Heart right ventricle (tissue), 16 donors: Measurements from ENCODE around the gene LRRC70. TPM values are rescaled to one million over a fixed set of nuclear protein-coding genes. Genes with fewer than 3 reads are reported as not detected.

ENCODE experiments used
- ATAC-seq, 8 donors: fragments of 200-7000 bp; cut with Tn5 transposase; one replicate each; pipeline ENCODE4 v1.9.1; 2020; ENCODE audit warnings: mild to moderate bottlenecking in 8 of 8, moderate library complexity in 8 of 8, moderate number of reproducible peaks in 1 of 8
- DNase-seq, 2 donors: peaks; one replicate each; pipeline ENCODE4 v3.0.0-alpha.2; 2020
- H3K27ac ChIP-seq, 10 donors: fragments of 200-600 bp; sonication (generic) in 2 of 10; one replicate each; pipeline versions ENCODE4 v1.5.0 to v1.8.0; 2020 to 2022; ENCODE audit warnings: mild to moderate bottlenecking in 3 of 10
- H3K27me3 ChIP-seq, 7 donors: fragments of 200-600 bp; one replicate each; pipeline ENCODE4 v1.8.0; 2021 to 2022; ENCODE audit warnings: mild to moderate bottlenecking in 2 of 7
- H3K36me3 ChIP-seq, 9 donors: fragments of 200-600 bp; sonication (generic) in 1 of 9; one replicate each; pipeline versions ENCODE4 v1.5.0 to v1.8.0; 2020 to 2022; ENCODE audit warnings: mild to moderate bottlenecking in 2 of 9
- H3K4me1 ChIP-seq, 9 donors: fragments of 200-600 bp; sonication (generic) in 1 of 9; one replicate each; pipeline versions ENCODE4 v1.5.0 to v1.8.0; 2020 to 2022; ENCODE audit warnings: mild to moderate bottlenecking in 4 of 9
- H3K4me3 ChIP-seq, 10 donors: fragments of 200-600 bp; sonication (generic) in 2 of 10; one replicate each; pipeline versions ENCODE4 v1.5.0 to v1.8.0; 2020 to 2022; ENCODE audit warnings: mild to moderate bottlenecking in 7 of 10, moderate library complexity in 2 of 10
- H3K9me3 ChIP-seq, 11 donors: fragments of 200-600 bp in 10 of 11; sonication (generic) in 2 of 11; one replicate each; pipeline versions ENCODE4 v1.5.0 to v1.8.0; 2013 to 2022; ENCODE audit warnings: mild to moderate bottlenecking in 2 of 11, control low read depth in 1 of 11, moderate library complexity in 1 of 11
- WGBS, 2 donors: extraction: QIAGEN DNeasy Blood & Tissue Kit; methylation state at CpG; one replicate each; pipeline ENCODE4 v1.1.7; 2013; ENCODE audit warnings: inconsistent platforms in 1 of 2; 5-methylcytosine and 5-hydroxymethylcytosine counted together
- intact Hi-C, 10 donors: fragments of 100-400 bp; cut with DNase I; formaldehyde crosslinking; loops; one replicate each; pipeline versions ENCODE4 v1.11.1 to v1.14.2; 2022
- polyA plus RNA-seq, 2 donors: library from polyadenylated mRNA; stranded (reverse); fragments of 200-250 nt; gene quantifications; one replicate each; pipeline ENCODE4 v1.2.3, GENCODE V29; 2013
- total RNA-seq, 10 donors: library from RNA; stranded (reverse); fragmentation: NEBNext Ultra II Directional in 3 of 10; extraction: Animal tissue kit (Norgen Biotek cat#: 25700) in 3 of 10; gene quantifications; one replicate each; pipeline versions ENCODE4 v1.2.1 to v1.2.4, GENCODE V29; 2021 to 2023
- TF ChIP-seq, protein P1 (sequence below), 9 donors: fragments of 200-600 bp; sonication (generic) in 2 of 9; IDR thresholded peaks; one replicate each; pipeline versions ENCODE4 v1.5.0 to v1.8.0; 2021 to 2022; ENCODE audit warnings: antibody characterized with exemption in 9 of 9, mild to moderate bottlenecking in 5 of 9, moderate library complexity in 1 of 9
- donor health status: Arrhythmogenic right ventricular cardiomyopathy.
- donor health status: ischemic (EF 13 %, LVEDD 7.1; RV severe dilation, severe dysfunction).
- donor health status: healthy with polysubstance abuse.
- donor health status: DM: no; HTN: yes; CAD: no.
- donor health status: DM: no; HTN: no; CAD: no.
- donor health status: ischemic (EF 25% LVEDD 6.9; RV normal size, moderate dysfunction).
- donor health status: ischemic (EF 25% LVEDD 5.7; RV mildly dilated, moderate dysfunction).
- donor health status: healthy.
- donor health status: DM: yes; HTN: yes; CAD: no.
- donor health status: Ischemic cardiomyopathy.
- donor health status: ischemic (EF 35%, LVEDD 5.7; RV mildly dilated, moderate dysfunction).
- donor health status: nonischemic (EF 11% LVEDD 7.7; RV severe dilation, severe dysfunction).
- donor health status: DM: yes; HTN: yes; CAD: no.
- donor health status: PGD.
- donor health status: ischemic (EF 29% LVEDD 5.4; RV normal size, mild dysfunction).
- donor health status: nonischemic (EF 23%, LVEDD 6.1; RV moderate dilation, normal function).

LRRC70 gene
- total and polyA plus RNA-seq, 12 donors, result 0.42 to 4.8 (median 1.7) TPM

DNA sequence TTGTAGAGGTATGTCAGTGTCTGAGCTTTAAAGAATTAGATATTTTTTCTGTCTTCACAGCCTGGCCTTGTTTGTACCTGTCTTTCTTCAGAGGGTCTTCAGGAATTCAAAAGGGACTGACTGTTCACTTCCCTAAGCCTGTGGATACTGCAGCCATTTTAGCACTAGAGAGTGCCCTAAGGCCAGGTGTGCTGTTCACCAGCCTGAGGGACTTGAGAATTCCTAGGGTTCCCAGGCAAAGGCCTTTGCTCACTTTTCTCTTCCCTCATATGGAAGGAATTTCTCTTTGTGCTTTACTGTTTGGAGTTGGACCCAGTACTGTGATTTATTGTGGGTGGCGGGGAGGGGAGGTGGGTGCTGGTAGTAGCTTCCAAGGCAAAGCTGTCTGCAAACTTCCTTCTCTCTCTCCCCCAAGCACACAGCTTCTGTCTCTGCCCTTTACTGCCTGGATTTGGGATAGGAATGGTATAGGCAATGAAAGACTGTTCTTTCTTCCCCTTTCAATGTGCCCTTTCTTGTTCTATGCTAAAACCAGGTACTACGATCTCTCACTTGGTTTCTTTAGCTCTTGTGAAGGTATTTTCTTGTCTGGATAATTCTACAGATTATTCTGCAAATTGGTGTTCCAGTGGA, 9.7 kb upstream of the LRRC70 start:
- Histone ChIP-seq H3K9me3 (peaks cover 0 to 32% (median 12%) of the 10 kb centered on the region in 11 donors), H3K4me1 (peaks cover 0 to 7% (median 0%) of the 10 kb centered on the region in 9 donors), H3K27me3 (no peaks in the 10 kb centered on the region), H3K36me3 (peaks cover 0 to 35% (median 6%) of the 10 kb centered on the region in 9 donors), H3K27ac (no peak overlapping the region), H3K4me3 (no peak overlapping the region)
- intact Hi-C loops, result no loop called here
- DNase-seq (no peak), ATAC-seq (no peak)
- 94 to 100% methylated on average over 2 of the region's 2 CpGs for WGBS, 2 donors
- TF ChIP-seq, protein P1, sequence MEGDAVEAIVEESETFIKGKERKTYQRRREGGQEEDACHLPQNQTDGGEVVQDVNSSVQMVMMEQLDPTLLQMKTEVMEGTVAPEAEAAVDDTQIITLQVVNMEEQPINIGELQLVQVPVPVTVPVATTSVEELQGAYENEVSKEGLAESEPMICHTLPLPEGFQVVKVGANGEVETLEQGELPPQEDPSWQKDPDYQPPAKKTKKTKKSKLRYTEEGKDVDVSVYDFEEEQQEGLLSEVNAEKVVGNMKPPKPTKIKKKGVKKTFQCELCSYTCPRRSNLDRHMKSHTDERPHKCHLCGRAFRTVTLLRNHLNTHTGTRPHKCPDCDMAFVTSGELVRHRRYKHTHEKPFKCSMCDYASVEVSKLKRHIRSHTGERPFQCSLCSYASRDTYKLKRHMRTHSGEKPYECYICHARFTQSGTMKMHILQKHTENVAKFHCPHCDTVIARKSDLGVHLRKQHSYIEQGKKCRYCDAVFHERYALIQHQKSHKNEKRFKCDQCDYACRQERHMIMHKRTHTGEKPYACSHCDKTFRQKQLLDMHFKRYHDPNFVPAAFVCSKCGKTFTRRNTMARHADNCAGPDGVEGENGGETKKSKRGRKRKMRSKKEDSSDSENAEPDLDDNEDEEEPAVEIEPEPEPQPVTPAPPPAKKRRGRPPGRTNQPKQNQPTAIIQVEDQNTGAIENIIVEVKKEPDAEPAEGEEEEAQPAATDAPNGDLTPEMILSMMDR (IDR thresholded peaks at IDR 0.05), result no peak

DNA sequence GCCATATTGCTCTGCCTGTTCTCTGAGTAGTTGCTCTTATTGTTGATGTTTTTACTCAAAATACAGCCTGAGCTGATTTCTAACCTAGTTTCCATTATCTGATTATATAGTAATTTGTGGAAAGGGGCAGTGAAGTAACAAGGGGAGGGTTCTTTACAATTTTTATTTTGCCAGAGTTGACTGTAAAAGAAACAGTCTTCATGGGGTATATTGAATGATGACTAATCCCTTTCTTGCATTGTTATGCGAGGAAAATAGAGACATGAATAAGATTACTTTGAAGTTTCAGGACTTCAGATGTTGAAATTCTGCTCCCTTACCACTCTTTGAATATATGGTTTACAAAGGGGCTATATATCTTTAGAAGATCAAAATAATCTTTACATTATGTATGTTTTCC, 9.1 kb upstream of the LRRC70 start:
- ATAC-seq, result no peak
- no peak overlapping the region for H3K4me3 ChIP-seq
- intact Hi-C loops, result no loop called here
- TF ChIP-seq, protein P1 (IDR thresholded peaks at IDR 0.05), result no peak
- no peak overlapping the region for H3K27ac ChIP-seq
- DNase-seq, result no peak
- WGBS, 2 donors, result 89 to 95% methylated on average over 1 of the region's 1 CpG
- peaks cover 0 to 35% (median 6%) of the 10 kb centered on the region in 9 donors for H3K36me3 ChIP-seq
- H3K27me3 ChIP-seq, result no peaks in the 10 kb centered on the region
- peaks cover 0 to 32% (median 12%) of the 10 kb centered on the region in 11 donors for H3K9me3 ChIP-seq
- H3K4me1 ChIP-seq, result peaks cover 0 to 7% (median 0%) of the 10 kb centered on the region in 9 donors

DNA sequence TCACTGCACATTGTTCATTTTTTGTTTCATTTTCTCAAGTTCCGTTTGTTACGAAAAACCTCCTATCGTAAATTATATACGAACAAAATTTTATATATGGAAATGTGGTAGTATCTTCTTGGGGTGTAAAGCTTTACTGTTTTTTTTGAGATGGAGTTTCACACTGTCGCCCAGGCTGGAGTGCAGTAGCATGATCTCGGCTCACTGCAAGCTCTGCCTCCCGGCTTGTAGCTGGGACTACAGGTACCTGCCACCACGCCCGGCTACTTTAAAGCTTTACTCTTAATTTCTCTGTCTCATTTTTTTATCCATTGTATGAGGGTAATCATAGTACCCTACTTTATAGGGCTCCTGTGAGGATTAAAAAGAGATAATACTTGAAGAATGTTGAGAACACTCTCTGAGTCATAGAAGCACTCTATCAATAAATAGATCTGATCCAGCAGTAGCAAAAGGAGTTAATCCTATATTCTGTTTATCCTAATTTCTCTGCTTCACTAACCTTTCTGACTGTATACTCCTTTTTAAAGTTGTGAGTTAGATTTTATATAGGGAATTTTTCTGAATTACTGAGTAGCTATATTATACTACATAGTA, 5.6 kb upstream of the LRRC70 start:
- 92 to 94% methylated on average over 9 of the region's 9 CpGs for WGBS, 2 donors
- H3K27me3 ChIP-seq, result no peaks in the 10 kb centered on the region
- H3K4me1 ChIP-seq, result peaks cover 0 to 21% (median 7%) of the 10 kb centered on the region in 9 donors
- H3K4me3 ChIP-seq, result peak overlapping the region in 1 of 10 donors; percentile 21
- no peak for ATAC-seq
- DNase-seq, result no peak
- peaks cover 0 to 10% (median 1%) of the 10 kb centered on the region in 9 donors for H3K36me3 ChIP-seq
- peaks cover 0 to 8% (median 4%) of the 10 kb centered on the region in 11 donors for H3K9me3 ChIP-seq
- TF ChIP-seq, protein P1 (IDR thresholded peaks at IDR 0.05), result no peak
- H3K27ac ChIP-seq, result no peak overlapping the region
- intact Hi-C loops, result no loop called here

DNA sequence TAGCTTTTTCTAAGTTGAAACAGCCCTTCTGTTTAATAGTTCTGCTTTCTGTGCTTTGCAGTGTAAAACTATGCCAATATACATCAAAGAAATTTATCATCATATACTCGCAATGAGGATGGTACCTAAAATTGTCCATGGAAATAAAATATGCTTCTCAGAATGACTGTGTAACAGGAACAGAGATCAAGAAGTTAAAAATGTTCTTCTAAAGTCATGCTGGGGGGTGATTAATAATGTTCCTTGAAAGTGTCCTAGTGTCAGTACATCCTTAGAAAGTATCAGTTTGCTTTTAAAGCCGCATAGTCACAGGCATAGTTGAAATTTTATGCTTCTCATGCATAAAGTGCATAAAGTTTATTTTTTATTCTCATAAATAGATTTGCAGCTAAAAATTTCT, 4.0 kb upstream of the LRRC70 start:
- WGBS, 2 donors, result 91 to 96% methylated on average over 2 of the region's 2 CpGs
- Histone ChIP-seq H3K9me3 (no peaks in the 10 kb centered on the region), H3K27ac (no peak overlapping the region), H3K4me1 (peaks cover 0 to 24% (median 7%) of the 10 kb centered on the region in 9 donors), H3K4me3 (no peak overlapping the region), H3K27me3 (no peaks in the 10 kb centered on the region), H3K36me3 (no peaks in the 10 kb centered on the region)
- intact Hi-C loops, result no loop called here
- DNase-seq, result no peak
- TF ChIP-seq, protein P1 (IDR thresholded peaks at IDR 0.05), result no peak
- ATAC-seq, result no peak
